H1 (cell line): ENCODE data around the gene OAS3. TPM values are rescaled to one million over a fixed set of nuclear protein-coding genes. Genes with fewer than 3 reads are reported as not detected.

ENCODE experiments used
- HDAC6 ChIP-seq: IDR thresholded peaks from one replicate; pipeline ENCODE4 v1.7.1; 2012; ENCODE audit warnings: low read depth, mild to moderate bottlenecking, inconsistent platforms, low read length, moderate library complexity
- KDM5A ChIP-seq: fragments of 200-600 bp; IDR thresholded peaks from 2 replicates; pipeline ENCODE4 v1.7.1; 2012; ENCODE audit warnings: mild to moderate bottlenecking, low read length, inconsistent platforms, mixed read lengths
- MAFK ChIP-seq: IDR thresholded peaks from 2 replicates; pipeline ENCODE4 v1.6.1; 2012; ENCODE audit warnings: low read depth, mild to moderate bottlenecking, improper control_type of control experiment, low read length
- polyA plus RNA-seq, 7 experiments: library from polyadenylated mRNA; depleted of rRNA in 3 of 7; stranded (reverse) in 5 of 7; unstranded in 2 of 7; fragments of >200 nt in 5 of 7; fragments of 200-250 nt in 2 of 7; gene quantifications; 1 replicate in 5 of 7; 2 replicates in 1 of 7; 4 replicates in 1 of 7; pipeline versions ENCODE4 v1.2.1 to v1.2.3, GENCODE V29; 2011 to 2013; ENCODE audit warnings: missing spikeins in 2 of 7, mixed read lengths in 2 of 7
- total RNA-seq: library from RNA; stranded (reverse); fragmentation: NEBNext Ultra II Directional; extraction: Animal tissue kit (Norgen Biotek cat#: 25700); gene quantifications from 2 replicates; pipeline ENCODE4 v1.2.1, GENCODE V29; 2021

The OAS3 gene
- total and polyA plus RNA-seq, 2 of the 8 experiments (the other 6 are each of a cell fraction or from before 2014, with no cell fraction given): 0.73 to 3.7 TPM

GRCh38 chr12:112964915-112965314 is 26.6 kb downstream of the OAS3 start (continued):
- TF ChIP-seq KDM5A: no peak
- TF ChIP-seq HDAC6: no peak
- no peak for TF ChIP-seq MAFK
